Activated gamma-delta T cell treated with Interleukin-2 at 50 U/mL for 16 hours (primary cell): ENCODE results near the gene PRELID3B.
A peak's percentile ranks its signal among the peaks of the same experiment; 100 is the strongest.

Source experiments
- DNase-seq: peaks from one replicate; pipeline ENCODE4 v3.0.0-alpha.2; 2020

Gene PRELID3B

DNA sequence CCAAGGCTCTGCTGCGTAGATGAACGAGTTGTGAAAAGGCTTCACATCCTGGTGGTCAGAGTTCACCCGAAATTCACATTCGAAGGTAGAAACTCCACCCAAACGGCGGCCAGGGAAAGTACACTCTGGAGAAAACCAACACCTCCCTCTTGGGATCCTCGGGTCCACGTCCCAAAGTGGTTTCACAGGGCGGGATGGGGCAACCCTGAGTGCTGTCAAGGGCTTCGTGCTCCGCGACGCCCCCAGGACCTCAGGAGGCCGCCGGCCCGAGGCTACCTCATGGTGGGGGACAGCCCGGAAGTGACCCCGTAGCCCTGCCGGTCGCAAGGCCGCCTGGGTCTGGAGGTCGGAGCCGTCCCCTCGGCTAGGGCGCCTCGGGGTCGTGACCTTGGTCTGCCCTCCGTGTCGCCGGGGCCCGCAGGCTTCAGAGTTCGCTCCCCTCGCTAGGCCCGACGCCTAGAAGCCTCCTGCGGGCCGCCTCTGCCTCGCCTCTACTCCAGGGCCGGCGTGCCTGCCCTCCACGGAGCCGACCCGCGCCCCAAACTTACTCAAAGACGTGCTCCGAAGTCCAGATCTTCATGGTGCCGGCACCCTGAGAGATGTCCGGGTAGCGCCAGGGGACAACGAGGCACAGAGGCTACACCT is at the start of gene PRELID3B:
TSS of gene PRELID3B (minus strand) at position 636 of the 645 bp plus-strand sequence. CDS start at position 580, 56 bp downstream.
- peak; percentile 24 for DNase-seq

DNA sequence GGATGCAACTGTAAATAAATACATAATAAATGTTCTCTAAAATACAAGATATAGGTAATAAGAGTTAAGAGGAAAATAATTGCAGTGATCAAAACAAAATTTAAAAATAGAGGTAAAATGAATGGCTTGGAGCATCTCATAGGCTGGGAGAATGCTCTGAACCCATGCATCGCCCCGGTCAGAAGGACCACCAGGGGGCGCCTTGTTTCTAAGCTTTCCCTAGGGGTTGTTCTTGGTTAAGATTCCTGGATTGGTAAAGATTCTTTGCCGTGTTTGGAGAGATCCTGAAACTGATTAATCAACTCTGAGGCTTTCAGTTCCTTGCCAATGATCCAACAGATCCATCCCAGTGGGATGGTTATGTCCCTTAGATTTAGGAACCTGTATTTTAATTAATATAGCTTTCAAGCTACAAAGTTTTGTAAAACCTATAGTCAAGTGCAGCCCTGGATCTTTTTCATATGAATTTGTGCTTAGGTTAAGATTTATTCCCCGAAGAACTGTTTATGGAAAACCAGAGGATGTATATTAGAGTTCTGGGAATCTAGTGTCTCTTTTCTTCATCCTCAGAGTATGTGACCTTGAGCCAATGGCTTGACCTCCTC is 45.3 kb upstream of the PRELID3B start:
- peak; percentile 89 for DNase-seq

DNA sequence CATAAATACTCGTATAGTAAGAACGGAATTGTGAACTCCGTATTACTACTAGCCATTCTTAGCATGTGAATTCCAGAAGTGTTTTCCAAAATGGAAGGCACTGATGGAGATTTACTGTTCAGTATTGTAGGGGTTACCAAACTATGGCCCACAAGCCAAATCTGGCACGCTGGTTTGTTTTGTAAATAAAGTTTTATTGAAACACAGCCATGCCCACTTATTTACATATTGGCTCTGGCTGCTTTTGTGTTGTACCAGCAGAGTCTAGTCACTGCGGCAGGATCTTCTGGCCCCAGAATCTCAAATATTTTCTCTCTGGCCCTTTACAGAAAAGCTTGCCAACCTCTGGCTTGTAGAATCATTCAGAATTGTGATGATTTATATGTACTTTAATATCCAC is 44.3 kb upstream of the PRELID3B start:
- no peak for DNase-seq

DNA sequence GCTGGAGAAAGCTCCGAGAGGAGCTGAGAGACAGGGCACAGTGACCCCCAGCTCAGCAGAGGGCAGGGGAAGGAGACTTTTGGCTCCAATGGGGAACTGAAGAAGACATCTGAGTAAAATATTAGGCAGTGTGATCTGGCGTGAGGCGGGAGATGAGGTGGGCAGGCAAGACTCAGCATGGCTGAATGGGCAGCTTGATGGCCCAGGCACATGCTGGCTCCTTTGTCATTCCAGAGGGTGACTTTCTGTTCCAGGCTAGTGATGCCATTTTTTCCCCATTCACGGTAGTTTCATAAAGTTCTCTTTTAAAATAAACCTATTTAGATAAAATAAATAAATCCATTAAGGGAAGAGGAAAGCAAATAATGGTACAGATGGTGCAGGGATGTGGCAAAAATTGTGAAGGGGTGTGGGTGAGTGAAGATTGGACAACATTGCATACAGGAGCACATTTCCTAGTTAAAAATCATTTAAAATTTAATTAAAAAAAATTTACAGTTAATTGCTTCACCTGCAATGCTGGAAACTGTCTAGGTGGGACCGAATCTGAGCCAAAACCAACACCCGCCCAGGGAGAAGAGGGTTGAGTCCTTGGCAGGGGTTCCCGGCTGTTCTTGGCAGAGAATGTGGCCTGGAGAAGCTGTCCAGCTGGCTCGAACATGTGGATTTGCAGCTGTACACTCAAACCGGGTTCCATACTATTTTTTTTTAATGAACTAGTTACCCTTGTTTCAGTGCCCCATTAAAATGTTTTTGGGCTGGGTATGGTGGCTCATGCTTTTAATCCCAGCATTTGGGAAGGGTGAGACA is 41.7 kb upstream of the PRELID3B start:
- DNase-seq, result no peak

DNA sequence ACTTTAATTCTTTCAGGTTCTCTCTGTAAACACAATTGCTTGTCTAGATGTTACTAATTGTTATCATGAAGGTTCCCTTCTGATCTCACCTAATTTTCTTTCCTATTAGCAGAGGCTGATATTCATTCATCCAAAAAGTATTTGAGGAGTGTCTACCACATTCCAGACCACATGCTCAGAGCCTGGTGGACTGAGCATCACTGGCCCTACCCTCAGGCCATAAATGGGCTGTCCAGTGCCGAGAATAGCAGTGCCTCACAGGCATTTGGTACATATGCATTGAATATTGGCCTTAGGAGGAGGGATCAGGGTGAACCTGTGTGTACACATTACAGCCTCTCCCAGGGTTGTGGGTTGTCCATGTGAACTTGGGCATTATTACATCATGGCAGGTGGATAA is 40.4 kb upstream of the PRELID3B start:
- DNase-seq, result no peak

DNA sequence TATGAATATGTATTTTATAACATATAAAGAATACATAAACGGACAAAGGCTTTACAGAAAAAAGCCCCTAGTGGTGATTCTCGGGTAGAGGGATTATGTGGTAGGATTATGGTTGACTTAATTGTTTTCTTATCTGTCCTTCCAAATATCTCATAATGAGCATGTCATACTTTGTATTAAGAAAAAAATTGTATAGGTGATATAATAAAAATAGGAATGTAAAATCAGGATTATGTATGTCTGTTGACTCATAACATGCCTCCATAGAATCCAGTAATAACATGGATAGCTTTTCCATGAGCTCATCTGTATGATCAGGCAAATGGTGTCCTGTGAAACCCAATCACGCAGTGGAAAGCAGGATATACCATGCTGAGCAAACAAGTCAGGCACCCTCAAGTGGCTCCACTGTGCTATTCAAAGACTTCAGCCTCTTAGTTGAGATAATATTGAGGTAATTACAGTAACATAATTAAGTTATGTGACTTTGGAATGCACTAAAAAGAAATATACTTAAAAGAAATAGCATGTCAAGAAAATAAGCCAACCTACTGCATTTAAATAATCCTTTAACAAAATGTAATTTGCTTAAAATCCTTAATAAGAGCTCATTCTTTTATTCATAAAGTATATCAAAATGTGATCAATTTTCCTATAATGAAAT is 39.6 kb upstream of the PRELID3B start:
- no peak for DNase-seq

DNA sequence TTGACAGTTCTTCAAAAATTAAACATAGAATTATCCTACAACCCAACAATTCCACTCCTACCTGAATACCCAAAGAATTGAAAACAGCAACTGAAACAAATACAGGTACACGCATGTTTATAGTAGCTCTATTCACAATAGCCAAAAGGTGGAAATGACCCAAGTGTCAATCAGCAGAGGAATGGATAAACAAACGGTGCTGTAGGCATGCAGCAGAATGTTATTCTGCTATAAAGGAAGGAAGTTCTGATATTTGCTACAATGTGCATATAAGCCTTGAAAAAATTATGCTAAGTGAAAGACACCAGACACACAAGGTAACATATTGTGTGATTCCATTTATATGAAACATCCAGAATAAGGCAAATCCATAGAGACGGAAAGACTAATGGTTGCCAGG is 38.5 kb upstream of the PRELID3B start:
- DNase-seq, result no peak

DNA sequence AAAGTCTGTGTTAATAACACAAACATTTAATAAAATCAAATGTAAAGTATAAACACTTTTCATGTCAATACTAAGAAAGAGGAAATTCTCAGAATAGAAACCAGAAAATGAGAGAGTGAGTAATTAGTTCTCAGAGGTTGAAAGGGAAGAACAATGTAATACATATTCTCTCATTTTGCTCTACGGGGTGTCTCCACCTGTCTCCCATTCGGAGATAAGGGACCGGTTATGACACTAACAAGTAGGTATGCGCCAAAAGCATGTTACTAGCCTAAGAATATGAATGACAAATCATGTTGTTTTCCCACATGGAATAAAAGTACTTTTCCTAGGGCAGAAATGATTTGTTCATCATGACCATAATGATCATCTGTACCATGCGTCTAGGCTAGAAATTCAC is 35.6 kb upstream of the PRELID3B start:
- no peak for DNase-seq

DNA sequence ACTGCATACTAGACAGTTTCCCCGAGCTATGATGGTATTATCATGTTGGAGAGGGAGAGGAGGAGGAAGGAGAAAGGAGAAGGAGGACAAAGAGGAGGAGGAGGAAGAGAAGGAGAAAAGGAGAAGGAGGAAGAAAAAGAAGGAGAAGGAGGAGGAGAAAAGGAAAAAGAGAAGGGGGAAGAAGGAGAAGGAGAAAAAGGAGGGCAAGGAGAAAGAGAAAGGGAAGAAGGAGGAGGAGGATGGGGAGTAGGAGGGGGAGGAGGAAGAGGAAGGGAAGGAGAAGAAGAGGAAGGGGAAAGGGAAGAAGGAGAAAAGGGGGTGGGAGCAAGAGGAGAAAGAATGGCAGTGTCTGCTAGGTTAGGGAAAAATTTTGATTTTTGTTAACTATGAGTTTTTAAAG is 35.1 kb upstream of the PRELID3B start:
- no peak for DNase-seq

DNA sequence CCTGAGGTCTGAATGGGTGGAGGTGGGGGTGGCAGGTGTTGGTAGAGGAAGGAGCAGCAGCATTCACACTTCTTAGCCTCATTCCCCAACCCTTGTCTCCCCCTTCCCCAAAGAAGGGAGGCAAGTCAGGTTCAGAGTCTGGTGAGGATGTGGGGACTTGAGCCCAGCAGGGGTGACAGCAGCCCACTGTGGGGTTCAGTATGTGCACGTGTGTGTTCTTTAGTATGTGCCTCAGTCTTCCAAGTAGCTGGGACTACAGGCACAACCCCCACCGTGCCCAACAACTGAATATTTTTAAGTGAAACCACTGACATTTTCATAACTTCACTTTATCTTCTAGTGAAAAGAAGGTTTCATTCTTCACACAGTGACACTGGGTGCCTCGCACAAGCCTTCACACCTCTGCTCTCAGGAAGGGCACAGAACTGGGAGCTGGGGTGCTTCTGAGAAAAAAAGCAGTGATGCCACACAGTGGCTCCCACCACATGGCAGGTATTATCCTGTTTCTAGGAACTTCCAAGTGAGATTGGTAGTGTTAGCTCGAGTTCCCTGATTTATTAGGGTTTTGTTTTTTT is 33.4 kb upstream of the PRELID3B start:
- DNase-seq, result no peak

DNA sequence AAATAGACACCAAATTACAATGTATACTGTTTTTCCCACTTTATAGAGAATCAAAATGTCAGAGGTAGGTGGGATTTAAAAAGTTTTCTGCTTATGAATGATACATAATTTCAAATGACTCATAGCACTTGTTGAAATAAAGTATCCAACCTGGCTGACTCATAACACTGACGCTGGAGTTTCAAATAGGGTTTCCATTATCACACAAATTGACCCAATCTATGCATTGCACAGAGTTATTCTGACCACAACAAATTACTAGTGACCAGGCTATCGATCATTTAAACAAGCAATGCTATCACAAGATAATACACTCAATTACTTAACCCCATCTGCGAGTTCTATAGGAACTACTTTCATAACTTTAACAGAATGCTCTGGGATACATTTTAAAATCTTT is 31.9 kb upstream of the PRELID3B start:
- no peak for DNase-seq

DNA sequence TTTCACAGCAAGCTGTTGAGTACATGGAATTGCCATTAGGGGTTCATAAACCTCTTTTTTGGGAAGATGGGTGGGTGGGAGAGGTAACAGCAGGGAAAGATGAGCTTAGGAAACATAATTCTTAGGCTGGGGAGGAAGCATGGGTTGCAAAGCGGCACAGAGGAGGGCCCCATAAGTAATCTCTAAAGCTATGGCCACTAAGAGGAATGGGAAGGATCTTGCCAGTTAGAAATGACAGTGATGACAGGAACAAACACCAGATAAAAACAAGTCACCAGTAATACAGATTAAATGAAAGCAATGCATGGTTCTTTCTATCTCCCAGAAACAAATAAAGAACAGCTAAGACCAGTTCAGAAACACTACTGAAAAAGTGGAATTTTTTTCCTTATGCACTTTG is 31.0 kb upstream of the PRELID3B start:
- no peak for DNase-seq

DNA sequence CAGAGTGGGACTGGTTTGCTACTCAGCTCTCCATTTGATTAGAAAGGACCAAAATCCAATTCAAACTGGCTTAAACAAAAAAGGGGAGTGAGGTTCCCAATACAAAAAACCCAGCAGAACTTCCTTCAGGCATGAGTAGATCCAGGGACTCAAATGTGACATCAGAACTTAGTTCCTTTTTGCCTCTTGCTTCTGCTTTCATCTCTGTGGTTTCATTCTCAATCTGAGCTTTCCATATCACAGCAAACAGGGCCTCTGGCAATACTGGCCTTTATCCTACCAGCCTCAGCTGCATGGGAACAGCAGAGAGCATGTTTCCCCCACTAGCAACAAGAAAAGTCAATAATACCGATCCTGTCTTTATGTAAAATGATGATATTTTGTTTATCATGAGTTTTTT is 28.6 kb upstream of the PRELID3B start:
- DNase-seq, result no peak

DNA sequence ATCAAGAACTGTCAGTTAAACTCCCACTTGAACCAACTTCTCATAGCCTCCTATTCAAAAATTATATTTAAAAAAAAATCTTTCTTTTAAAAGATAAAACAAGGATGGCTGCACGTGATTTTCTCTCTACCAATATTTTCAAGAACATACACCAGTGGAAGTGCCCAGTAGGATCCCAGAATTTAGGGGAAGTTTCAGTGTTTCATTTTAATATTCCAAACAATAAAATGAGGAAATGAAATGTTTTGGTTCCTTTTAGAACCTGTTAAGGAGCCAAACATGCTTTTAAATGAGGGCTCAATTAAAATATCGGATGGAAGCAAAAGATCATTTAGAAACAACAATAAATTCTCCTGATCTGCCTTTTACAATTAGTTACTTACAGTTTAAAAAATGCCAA is 26.4 kb upstream of the PRELID3B start:
- DNase-seq, result no peak

DNA sequence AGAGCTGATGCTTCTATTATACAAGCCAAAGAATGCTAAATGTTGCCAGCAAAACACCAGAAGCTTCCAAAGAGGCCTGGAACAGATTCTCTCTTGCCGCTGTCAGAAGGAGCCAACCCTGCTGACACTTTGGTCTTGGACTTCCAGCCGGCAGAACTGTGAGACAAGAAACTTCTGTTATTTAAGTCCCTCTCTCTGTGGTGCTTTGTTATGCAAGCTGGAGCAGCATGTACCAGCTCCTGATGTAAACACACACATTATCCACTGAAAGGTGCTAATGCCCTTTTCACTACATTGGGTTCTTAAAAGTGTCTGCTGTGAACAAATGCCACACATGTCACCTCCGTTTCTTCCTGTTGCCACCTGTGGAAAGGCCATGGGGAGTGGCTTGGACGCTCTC is 25.9 kb upstream of the PRELID3B start:
- no peak for DNase-seq

DNA sequence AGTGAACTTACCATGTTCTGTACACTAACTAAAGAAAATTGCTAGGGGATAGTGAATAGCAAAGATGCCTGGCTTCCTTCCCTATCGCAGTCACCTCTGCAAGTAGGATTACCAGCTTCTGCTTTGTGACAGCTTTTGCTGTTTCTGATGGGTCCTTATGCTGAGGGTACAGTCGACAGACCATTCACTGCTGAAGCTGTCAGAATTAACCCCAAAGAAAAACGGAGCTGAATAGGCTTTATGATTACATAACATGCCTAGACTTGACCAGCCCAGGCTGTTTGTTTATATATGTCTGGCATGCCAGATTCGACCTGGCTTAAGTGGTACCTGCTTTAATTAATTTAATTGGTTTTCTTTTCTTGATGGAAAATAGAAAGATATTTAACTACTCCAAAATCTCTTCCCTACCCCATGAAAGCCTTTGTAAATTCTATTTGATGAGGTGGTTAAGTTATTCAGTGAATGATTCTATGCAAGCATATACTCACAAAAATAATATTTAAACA is 21.7 kb upstream of the PRELID3B start:
- no peak for DNase-seq

DNA sequence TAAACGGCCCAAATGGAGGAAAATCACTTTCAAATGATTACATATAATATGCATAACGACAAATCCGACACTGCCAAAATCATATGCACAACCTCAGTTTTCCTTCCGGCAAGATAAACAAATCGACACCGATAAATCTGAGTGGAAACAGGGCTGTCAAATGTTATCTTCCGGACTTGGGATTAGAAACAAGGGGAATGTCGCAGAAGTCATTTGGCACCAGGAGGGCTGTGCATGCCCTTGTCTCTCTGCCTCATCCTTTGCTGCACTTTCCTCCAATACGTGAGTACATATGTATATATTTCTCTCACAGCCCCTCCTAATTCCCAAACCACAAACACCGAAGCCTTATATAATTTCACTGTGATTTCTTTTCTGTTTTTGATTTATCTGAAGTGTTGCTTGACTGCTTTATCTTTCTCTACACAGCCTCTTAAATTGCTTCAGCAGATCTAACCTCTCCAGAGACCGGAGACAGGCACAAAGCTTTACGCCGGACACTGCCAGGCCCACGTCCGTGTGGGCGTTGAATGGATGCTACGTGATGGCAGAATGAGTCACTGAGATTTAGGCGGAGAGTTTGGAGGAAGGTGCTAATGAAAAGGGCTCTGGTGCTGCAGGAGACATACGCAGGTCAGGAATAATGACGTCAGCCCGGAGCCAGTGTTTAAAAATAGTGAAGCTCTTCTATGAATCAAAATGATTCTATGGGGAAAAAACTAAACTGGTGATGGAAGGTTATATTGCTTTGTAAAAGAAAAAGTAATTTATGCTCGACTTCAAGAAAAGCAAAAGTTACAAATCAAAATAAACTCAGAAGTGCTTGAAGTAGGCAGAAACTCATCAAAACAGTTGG is 21.0 kb upstream of the PRELID3B start:
- no peak for DNase-seq

DNA sequence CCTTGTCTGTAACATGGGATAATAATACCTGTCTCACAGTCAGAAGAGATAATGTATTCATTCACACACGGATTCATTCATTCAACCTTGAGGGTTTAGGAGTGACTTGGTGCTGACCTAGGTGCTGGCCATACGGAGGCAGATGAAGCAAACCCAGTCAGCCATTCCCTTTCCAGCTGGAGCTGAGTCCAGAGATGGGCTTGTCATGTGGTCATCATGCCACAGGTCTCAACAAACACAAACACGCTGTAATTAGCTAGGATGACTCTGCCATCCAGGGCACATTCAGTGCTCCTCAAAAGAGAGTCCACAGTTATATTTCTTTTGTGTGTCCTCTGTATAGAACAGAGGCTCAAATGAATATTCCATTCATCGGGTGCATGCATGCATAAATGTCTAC is 19.5 kb upstream of the PRELID3B start:
- DNase-seq, result no peak

DNA sequence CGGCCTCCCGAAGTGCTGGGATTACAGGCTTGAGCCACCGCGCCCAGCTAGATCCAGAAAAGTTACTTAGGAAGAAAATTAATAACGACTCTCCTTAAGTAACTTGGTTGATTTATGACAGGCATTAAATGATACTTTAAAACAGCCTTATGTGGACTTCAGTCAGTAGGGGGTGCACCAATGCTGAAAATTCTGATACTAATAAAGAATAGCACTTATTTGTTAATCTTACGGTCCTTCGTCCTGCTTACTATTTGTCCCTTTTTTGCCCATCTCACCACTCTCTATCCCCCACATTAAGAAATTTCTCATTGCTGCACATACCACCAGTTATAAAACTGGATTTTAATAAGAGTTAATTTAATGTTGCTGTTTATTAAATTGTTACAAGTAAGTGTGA is 12.7 kb upstream of the PRELID3B start:
- DNase-seq, result no peak

DNA sequence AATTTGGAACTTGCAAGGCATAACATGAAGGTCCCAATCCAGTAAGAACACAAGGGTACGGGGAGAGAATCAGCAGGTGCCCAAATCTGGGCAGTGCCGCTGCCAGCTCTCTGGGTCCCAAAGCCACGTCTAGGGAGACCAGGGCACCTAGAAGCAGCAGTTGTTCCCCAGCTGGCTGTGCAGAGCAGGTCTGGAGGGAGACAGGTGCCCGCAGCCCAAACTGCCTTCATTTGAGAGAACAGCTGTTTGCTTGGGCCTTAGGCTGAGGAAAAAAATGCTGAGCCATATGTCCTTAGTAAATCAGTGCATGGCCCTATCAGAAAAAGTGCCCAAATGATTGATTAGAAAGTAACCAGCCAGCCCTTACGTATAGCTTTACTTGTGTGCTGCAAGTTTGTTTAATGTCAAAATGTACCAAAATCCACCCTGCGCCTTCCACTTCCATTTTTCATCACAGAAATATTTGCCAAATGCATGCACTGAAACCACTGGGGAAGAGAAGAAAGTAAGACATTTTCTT is 9.1 kb upstream of the PRELID3B start:
- no peak for DNase-seq

DNA sequence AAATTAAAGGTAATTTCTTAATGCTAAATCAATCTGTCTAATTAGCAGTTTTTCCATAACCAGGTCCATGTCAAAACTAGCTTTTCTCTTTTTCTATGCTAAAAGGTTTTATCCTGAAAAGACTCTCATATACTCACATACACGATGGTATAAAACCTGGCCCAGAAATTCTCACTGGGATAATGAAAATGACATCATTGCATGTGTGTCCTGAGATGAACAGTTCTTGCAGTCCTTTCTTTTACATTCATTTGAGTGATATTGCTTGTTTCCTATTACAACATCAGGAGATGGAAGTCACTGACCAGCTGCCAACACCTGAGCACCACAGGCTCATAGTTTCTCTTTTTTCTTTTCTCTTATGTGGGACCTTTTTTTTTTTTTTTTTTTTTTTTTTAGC is 7.9 kb upstream of the PRELID3B start:
- DNase-seq, result no peak

DNA sequence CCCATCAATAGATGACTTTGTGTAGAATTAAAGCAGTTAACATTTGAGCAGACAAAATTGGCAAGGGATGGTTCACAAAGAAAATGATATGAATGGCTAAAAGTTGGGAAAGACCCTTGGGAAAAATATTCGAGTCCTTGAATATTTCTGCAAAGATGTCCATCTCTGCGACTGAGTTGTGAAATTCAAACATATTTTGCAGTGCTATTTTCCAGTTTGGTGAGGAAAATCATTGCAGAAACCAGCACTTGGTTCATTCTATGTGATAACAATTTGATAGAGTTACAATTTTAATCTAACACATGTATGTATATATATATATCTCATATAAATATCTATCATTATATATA is 6.1 kb upstream of the PRELID3B start:
- DNase-seq, result no peak
